Uterus (tissue), 4 donors: ENCODE data around the gene FGFR2. TPM values are rescaled to one million over a fixed set of nuclear protein-coding genes. Genes with fewer than 3 reads are reported as not detected.

Experiments
- DNase-seq, 2 donors: peaks; one replicate each; pipeline ENCODE4 v3.0.0-alpha.2; 2019 to 2020
- H3K27ac ChIP-seq, 2 donors: fragments of 200-600 bp; sonication (generic); 1 replicate in 1 of 2; 2 replicates in 1 of 2; pipeline ENCODE4 v1.5.1; 2016 to 2018
- H3K27me3 ChIP-seq, 2 donors: fragments of 200-600 bp; sonication (generic); one replicate each; pipeline ENCODE4 v1.5.1; 2018 to 2019; ENCODE audit warnings: control low read depth in 1 of 2
- H3K36me3 ChIP-seq, 2 donors: fragments of 200-600 bp; sonication (generic); one replicate each; pipeline ENCODE4 v1.5.1; 2019; ENCODE audit warnings: control low read depth in 1 of 2
- H3K4me1 ChIP-seq, 2 donors: fragments of 200-600 bp; sonication (generic); one replicate each; pipeline ENCODE4 v1.5.1; 2018 to 2019; ENCODE audit warnings: control low read depth in 1 of 2
- H3K4me3 ChIP-seq, 2 donors: fragments of 200-600 bp; sonication (generic); 1 replicate in 1 of 2; 2 replicates in 1 of 2; pipeline ENCODE4 v1.5.1; 2018 to 2019; ENCODE audit warnings: mild to moderate bottlenecking in 1 of 2
- H3K9me3 ChIP-seq, 2 donors: fragments of 200-600 bp; sonication (generic); one replicate each; pipeline ENCODE4 v1.5.1; 2019; ENCODE audit warnings: control low read depth in 1 of 2
- CTCF ChIP-seq, 4 experiments: fragments of 200-600 bp in 2 of 4; fragments of 450-650 bp in 2 of 4; sonication (generic) in 2 of 4; IDR thresholded peaks; one replicate each; pipeline ENCODE4 v1.5.1; 2016 to 2019; ENCODE audit warnings: antibody characterized with exemption in 4 of 4, mild to moderate bottlenecking in 2 of 4, moderate library complexity in 1 of 4
- POLR2A ChIP-seq, 2 donors: fragments of 450-650 bp; IDR thresholded peaks; one replicate each; pipeline ENCODE4 v1.6.1; 2016; ENCODE audit warnings: antibody characterized with exemption in 2 of 2, mild to moderate bottlenecking in 1 of 2, moderate library complexity in 1 of 2
- intact Hi-C: fragments of 100-400 bp; cut with DNase I; formaldehyde crosslinking; loops from one replicate; pipeline ENCODE4 v1.15.1; 2023; ENCODE audit warnings: low total_unique reads
- total RNA-seq, 4 donors: library from RNA; depleted of rRNA in 3 of 4; stranded (reverse); fragments of >200 nt in 3 of 4; gene quantifications; one replicate each; pipeline versions ENCODE4 v1.1.0 to v1.2.4, GENCODE V29; 2014 to 2023
- donor health status: DM: yes; HTN: yes; CAD: no.

Gene FGFR2
- total RNA-seq, 4 donors from 2014 or later: 27.4 to 159 (median 111) TPM

GRCh38 chr10:121526801-121527221 is 71.4 kb downstream of the FGFR2 start:
- no peak for TF ChIP-seq CTCF (IDR thresholded peaks at IDR 0.05)
- no peak for TF ChIP-seq POLR2A (IDR thresholded peaks at IDR 0.05)
- no peaks in the 10 kb centered on the region for H3K27me3 ChIP-seq
- no peaks in the 10 kb centered on the region for H3K36me3 ChIP-seq
- no peak overlapping the region for H3K4me3 ChIP-seq
- DNase-seq: no peak
- no peaks in the 10 kb centered on the region for H3K9me3 ChIP-seq
- peaks cover 0 to 4% of the 10 kb centered on the region in 2 donors for H3K4me1 ChIP-seq
- intact Hi-C loops: no loop called here
- peak overlapping the region; percentile 77 to 82 for H3K27ac ChIP-seq

GRCh38 chr10:121526135-121526790 is 72.0 kb downstream of the FGFR2 start:
- intact Hi-C loops: no loop called here
- H3K27me3 ChIP-seq: no peaks in the 10 kb centered on the region
- peaks cover 0 to 4% of the 10 kb centered on the region in 2 donors for H3K4me1 ChIP-seq
- no peak overlapping the region for H3K4me3 ChIP-seq
- H3K36me3 ChIP-seq: no peaks in the 10 kb centered on the region
- TF ChIP-seq CTCF (IDR thresholded peaks at IDR 0.05) (no peak), POLR2A (IDR thresholded peaks at IDR 0.05) (no peak)
- DNase-seq: no peak
- H3K27ac ChIP-seq: peak overlapping the region; percentile 77 to 82
- no peaks in the 10 kb centered on the region for H3K9me3 ChIP-seq

- H3K27me3 ChIP-seq: no peaks in the 10 kb centered on the region
- DNase-seq: peak in 1 of 2 donors; percentile 64
- H3K36me3 ChIP-seq: no peaks in the 10 kb centered on the region
- peaks cover 0 to 4% of the 10 kb centered on the region in 2 donors for H3K4me1 ChIP-seq
- no peak overlapping the region for H3K4me3 ChIP-seq
- TF ChIP-seq CTCF (IDR thresholded peaks at IDR 0.05) (no peak), POLR2A (IDR thresholded peaks at IDR 0.05) (no peak)
- intact Hi-C loops: no loop called here
- peak overlapping the region; percentile 77 to 82 for H3K27ac ChIP-seq
- no peaks in the 10 kb centered on the region for H3K9me3 ChIP-seq
These were observed 72.8 kb downstream of the FGFR2 start for GRCh38 chr10:121525251-121526134.

- H3K9me3 ChIP-seq: no peaks in the 10 kb centered on the region
- peak overlapping the region; percentile 77 to 82 for H3K27ac ChIP-seq
- intact Hi-C loops: no loop called here
- TF ChIP-seq POLR2A (IDR thresholded peaks at IDR 0.05) (no peak), CTCF (IDR thresholded peaks at IDR 0.05) (no peak)
- peak overlapping the region in 1 of 2 donors; percentile 11 for H3K4me3 ChIP-seq
- no peaks in the 10 kb centered on the region for H3K36me3 ChIP-seq
- H3K27me3 ChIP-seq: no peaks in the 10 kb centered on the region
- no peak for DNase-seq
- peaks cover 0 to 4% of the 10 kb centered on the region in 2 donors for H3K4me1 ChIP-seq
These were observed 74.0 kb downstream of the FGFR2 start for GRCh38 chr10:121524157-121524817.
